Heart left ventricle (tissue), 13 donors: ENCODE data around the gene NELL1.

Experiments
- POLR2A ChIP-seq, 2 donors: fragments of 450-650 bp; IDR thresholded peaks; one replicate each; pipeline ENCODE4 v1.6.1; 2017; ENCODE audit warnings: antibody characterized with exemption in 2 of 2, mild to moderate bottlenecking in 2 of 2, moderate library complexity in 2 of 2
- TF ChIP-seq, protein P1 (sequence below), 12 donors: fragments of 200-600 bp; sonication (generic) in 4 of 12; IDR thresholded peaks; one replicate each; pipeline versions ENCODE4 v1.5.0 to v1.8.0; 2018 to 2022; ENCODE audit warnings: antibody characterized with exemption in 12 of 12, mild to moderate bottlenecking in 5 of 12
- donor health status: ischemic (EF 13 %, LVEDD 7.1; RV severe dilation, severe dysfunction).
- donor health status: DM: no; HTN: yes; CAD: no.
- donor health status: DM: no; HTN: no; CAD: no.
- donor health status: ischemic (EF 25% LVEDD 6.9; RV normal size, moderate dysfunction).
- donor health status: ischemic (EF 25% LVEDD 5.7; RV mildly dilated, moderate dysfunction).
- donor health status: ischemic (EF 35%, LVEDD 5.7; RV mildly dilated, moderate dysfunction).
- donor health status: nonischemic (EF 11% LVEDD 7.7; RV severe dilation, severe dysfunction).
- donor health status: DM: yes; HTN: yes; CAD: no.
- donor health status: PGD.
- donor health status: ischemic (EF 29% LVEDD 5.4; RV normal size, mild dysfunction).
- donor health status: nonischemic (EF 23%, LVEDD 6.1; RV moderate dilation, normal function).

DNA sequence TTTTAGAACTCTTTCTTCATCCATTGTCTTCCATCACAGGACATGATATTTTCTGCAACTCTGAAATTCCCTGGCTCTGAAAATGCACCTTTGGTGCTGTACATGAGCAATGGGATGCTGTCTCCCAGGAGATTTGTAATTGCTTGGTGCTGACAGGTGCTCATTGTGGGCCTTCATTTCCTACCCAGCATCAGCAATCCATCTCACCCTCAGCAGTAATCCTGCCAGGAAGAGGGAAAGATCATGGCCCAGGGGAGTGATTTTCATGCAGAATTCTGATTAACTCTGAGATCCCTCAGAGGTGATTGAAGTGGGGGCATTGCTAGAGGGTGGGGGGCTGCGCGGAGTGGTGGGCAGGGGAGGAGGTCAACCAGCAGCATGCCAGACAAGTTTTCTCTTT lies 651.7 kb downstream of the NELL1 start:
- TF ChIP-seq, protein P1, sequence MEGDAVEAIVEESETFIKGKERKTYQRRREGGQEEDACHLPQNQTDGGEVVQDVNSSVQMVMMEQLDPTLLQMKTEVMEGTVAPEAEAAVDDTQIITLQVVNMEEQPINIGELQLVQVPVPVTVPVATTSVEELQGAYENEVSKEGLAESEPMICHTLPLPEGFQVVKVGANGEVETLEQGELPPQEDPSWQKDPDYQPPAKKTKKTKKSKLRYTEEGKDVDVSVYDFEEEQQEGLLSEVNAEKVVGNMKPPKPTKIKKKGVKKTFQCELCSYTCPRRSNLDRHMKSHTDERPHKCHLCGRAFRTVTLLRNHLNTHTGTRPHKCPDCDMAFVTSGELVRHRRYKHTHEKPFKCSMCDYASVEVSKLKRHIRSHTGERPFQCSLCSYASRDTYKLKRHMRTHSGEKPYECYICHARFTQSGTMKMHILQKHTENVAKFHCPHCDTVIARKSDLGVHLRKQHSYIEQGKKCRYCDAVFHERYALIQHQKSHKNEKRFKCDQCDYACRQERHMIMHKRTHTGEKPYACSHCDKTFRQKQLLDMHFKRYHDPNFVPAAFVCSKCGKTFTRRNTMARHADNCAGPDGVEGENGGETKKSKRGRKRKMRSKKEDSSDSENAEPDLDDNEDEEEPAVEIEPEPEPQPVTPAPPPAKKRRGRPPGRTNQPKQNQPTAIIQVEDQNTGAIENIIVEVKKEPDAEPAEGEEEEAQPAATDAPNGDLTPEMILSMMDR (IDR thresholded peaks at IDR 0.05): no peak
- TF ChIP-seq POLR2A (IDR thresholded peaks at IDR 0.05): no peak
